T-helper 1 cell (primary cell): Measurements from ENCODE around the gene RAB33B.
A peak's percentile ranks its signal among the peaks of the same experiment; 100 is the strongest.
"Not testable (repeated sequence)": the region's sequence is repeated elsewhere in the genome, so short reads cannot be mapped to it uniquely, and the experiment has no call there.

Source experiments
- DNase-seq, 5 donors: peaks; one replicate each; pipeline ENCODE4 v3.0.0-alpha.2; 2012 to 2020
- total RNA-seq, 4 donors: gene quantifications; one replicate each; lab custom pipeline; 2026; lab: John Stamatoyannopoulos, UW

The RAB33B gene
- total RNA-seq: 28.9 to 76.1 (median 40.0) reads per million in 4 donors

GRCh38 chr4:139454111-139455045 is at the start of gene RAB33B:
TSS of gene RAB33B (plus strand) at chr4:139454121. CDS start at chr4:139454196, 75 bp downstream.
- DNase-seq: no peak

- no peak for DNase-seq
These were observed 43.6 kb upstream of the RAB33B start for GRCh38 chr4:139410312-139410711.

- DNase-seq: not testable (repeated sequence)
These were observed 39.2 kb upstream of the RAB33B start for GRCh38 chr4:139414671-139415210.

GRCh38 chr4:139416073-139416673 is 37.7 kb upstream of the RAB33B start:
- DNase-seq: peak in 1 of 5 donors; percentile 46

GRCh38 chr4:139419388-139419914 is 34.5 kb upstream of the RAB33B start:
- DNase-seq: peak in 1 of 5 donors; percentile 82

- DNase-seq: no peak
These were observed 33.3 kb upstream of the RAB33B start for GRCh38 chr4:139420652-139421051.

DNA sequence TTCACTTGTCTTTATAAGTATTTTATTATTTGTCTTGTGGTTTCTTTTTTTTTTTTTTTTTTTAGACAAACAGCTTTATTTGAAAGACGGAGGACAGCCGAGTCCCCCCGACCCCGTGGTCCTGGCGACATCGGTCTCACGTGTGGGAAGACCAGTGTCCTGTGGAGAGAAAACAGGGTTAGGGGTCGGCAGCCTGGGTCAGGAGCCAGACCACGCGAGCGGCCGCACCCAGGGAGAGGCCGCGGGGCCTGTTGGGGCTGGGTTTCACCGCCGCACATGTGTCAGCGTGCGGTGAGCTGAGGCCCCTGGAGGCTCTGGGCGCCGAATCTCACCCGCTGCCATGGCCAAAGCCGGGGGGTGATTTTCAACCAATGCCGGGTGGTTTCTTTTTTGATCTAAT is 17.8 kb upstream of the RAB33B start:
- no peak for DNase-seq

DNA sequence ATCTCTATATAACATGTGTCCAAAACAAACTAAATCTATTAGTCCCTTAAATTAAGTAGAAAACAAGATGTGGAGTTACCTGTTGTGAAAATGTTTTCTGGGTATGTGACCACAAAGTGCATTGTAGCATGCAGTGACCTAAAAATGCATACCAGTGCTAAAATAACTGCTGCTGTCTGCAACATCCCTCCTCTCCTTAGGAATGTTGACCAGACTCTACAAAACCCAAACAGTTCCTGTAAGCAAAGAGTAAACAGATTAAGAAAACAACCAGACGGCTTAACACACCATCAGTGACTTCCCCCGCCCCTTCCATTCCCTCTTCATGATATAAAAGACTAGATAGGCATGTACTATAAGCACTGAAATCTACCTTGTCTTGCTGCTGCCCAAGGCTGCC is 15.8 kb upstream of the RAB33B start:
- DNase-seq: no peak

- DNase-seq: no peak
These were observed 12.9 kb upstream of the RAB33B start for GRCh38 chr4:139441029-139441428.

- no peak for DNase-seq
These were observed 10.3 kb upstream of the RAB33B start for GRCh38 chr4:139443661-139444060.

- not testable (repeated sequence) for DNase-seq
These were observed 9.0 kb upstream of the RAB33B start for GRCh38 chr4:139444881-139445280.

DNA sequence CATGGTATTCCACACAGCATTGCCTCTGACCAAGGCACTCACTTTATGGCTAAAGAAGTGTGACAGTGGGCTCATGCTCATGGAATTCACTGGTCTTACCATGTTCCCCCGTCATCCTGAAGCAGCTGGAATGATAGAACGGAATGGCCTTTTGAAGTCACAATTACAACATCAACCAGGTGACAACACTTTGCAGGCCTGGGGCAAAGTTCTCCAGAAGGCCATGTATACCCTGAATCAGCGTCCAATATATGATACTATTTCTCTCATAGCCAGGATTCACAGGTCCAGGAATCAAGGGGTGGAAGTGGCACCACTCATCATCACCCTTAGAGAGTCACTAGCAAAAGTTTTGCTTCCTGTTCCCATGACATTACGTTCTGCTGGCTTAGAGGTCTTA is 6.8 kb upstream of the RAB33B start:
- DNase-seq: not testable (repeated sequence)

DNA sequence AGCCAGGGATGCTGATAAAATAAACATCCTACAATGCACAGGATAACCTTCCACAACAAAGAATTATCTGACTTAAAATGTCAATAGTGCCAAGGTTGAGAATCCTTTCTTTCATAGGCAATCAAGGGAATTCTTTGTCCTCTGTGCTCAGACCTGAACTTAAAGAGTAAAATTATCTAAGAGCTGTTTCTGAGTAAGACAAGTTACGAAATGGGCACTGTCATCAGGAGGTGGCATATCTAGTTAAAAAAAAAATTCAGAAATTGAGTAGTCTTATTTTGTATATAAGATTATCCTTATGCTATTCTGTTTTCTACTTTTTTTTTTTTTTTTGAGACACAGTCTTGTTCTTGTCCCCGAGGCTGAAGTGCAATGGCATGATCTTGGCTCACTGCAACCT is 3.3 kb upstream of the RAB33B start:
- DNase-seq: no peak

DNA sequence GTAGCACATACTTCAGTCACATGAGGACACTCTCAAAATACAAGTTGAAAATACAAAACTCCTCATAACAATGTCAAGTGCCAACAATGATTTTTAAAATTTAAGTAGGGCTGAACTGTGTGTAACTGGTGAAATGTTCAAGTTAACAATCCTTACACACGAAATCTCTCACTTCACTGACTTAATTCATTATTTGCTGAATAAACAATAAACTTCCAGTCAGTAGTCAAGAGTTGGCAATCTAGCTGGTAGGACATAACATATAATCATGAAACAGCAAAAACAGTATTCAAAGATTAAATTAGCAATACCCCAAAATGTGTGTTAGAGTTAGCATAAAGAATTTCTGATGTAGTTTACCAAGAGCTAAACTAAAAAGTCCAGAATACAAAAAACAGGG is 1.9 kb upstream of the RAB33B start:
- DNase-seq: no peak

GRCh38 chr4:139453041-139453370 is 915 bp upstream of the RAB33B start:
- peak; percentile 50 to 84 (median 66) for DNase-seq

- peak; percentile 93 to 98 (median 95) for DNase-seq
These were observed 380 bp upstream of the RAB33B start for GRCh38 chr4:139453371-139454110.

- no peak for DNase-seq
These were observed 1.2 kb downstream of the RAB33B start for GRCh38 chr4:139455126-139455538.

DNA sequence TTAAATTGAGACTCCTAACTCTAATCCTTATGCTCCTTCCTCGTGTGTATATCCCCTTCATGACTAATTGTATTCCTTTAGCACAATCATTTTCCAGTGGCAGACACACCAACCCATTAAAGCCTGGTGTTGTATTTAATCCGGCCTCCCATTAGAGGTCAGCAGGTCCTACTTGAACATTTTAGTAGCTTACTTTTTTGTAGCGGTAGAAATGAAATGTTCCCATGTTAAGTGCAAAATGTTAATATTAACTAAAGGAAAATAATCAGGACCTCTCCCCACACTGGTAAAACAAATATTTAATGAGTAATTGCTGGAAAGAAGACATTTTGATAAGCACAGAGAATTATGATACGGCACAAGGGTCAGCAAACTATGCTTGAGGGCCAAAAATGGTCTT is 3.4 kb downstream of the RAB33B start:
- no peak for DNase-seq

- DNase-seq: no peak
These were observed 4.6 kb downstream of the RAB33B start for GRCh38 chr4:139458543-139458942.

DNA sequence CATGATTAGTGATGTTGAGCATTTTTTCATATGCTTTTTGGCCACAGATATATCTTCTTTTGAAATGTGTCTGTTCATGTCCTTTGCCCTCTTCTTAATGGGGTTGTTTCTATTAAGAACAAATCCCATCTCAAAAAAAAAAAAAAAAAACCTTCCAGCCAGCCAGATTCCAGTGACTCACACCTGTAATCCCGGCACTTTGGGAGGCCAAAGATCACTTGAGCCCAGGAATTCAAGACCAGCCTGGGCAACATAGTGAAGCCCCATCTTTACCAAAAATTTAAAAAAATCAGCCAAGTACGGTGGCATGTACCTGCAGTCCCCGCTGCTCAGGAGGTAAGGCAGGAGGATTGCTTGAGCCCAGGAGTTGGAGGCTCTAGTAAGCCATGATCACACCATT is 5.1 kb downstream of the RAB33B start:
- no peak for DNase-seq

DNA sequence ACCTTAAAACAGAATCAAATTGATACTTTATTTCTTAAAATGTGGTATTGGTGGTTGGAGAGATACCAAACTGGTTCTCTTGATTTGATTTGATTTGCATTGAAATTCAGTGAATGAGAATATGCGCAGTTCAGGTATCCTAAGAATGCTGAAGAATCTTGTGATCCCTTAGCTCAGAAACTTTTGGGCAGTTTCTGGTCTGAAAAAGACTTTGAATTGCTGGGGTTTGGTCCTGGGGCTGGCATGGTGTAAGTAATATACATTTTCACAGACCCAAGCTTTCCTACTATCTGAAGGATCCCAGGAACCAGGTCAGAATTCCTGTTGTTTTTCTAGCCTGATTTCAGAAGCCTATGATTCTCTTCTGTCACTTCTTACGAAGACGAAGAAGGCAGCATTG is 6.6 kb downstream of the RAB33B start:
- DNase-seq: no peak

GRCh38 chr4:139461022-139461628 is 7.2 kb downstream of the RAB33B start:
- DNase-seq: no peak
